ENCODE data around the gene NACC1. TPM values are rescaled to one million over a fixed set of nuclear protein-coding genes. Genes with fewer than 3 reads are reported as not detected.
"Not testable (repeated sequence)": the region's sequence is repeated elsewhere in the genome, so short reads cannot be mapped to it uniquely, and the experiment has no call there.

Gene NACC1
- total and polyA plus RNA-seq, 4 donors: 0.86 to 24.7 (median 17.7) TPM

DNA sequence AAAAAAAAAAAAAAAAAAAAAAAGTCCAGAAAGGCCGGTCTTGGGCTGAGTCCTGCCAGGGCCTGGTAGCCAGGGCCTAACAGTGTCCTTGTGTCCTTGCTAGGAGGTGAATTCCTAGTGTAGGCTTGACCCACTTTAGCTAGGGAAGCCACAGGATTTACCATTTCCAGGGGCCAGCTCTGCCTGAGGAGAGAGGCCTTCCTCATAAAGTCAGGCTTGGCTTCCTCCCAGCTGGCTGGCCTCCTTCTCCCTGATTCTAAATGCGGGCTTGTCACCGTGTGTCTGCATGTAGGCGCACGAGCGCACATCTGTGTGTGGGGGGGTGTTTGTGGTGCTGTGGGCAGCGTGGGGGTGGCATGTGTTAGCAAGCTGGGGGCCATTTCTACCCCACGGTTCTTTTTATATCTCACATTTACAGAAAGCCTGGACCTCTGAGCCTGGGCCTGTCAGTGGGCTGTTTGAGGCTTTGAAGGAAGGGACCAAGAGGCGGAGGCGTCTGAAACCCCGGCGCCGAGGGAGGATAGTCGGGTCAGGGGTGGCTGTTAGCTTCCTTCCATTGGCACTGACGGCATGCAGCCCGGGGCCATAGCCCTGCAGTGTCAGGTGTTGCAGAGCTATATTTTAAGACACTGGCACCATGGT lies 63.8 kb downstream of the NACC1 start:
- TF ChIP-seq RXRA (IDR thresholded peaks at IDR 0.05) (no peak), JUND (IDR thresholded peaks at IDR 0.05) (no peak), TAF1 (conservative IDR thresholded peaks at IDR 0.05) (no peak), HNF4G (IDR thresholded peaks at IDR 0.05) (no peak), SP1 (IDR thresholded peaks at IDR 0.05) (no peak), FOXA2 (IDR thresholded peaks at IDR 0.05) (no peak), YY1 (IDR thresholded peaks at IDR 0.05) (no peak), NR2F2 (IDR thresholded peaks at IDR 0.05) (no peak), EGR1 (IDR thresholded peaks at IDR 0.05; ENCODE audit: low read depth in 2 of 2) (no peak), HNF4A (conservative IDR thresholded peaks at IDR 0.05) (no peak)
- TF ChIP-seq, protein P1, sequence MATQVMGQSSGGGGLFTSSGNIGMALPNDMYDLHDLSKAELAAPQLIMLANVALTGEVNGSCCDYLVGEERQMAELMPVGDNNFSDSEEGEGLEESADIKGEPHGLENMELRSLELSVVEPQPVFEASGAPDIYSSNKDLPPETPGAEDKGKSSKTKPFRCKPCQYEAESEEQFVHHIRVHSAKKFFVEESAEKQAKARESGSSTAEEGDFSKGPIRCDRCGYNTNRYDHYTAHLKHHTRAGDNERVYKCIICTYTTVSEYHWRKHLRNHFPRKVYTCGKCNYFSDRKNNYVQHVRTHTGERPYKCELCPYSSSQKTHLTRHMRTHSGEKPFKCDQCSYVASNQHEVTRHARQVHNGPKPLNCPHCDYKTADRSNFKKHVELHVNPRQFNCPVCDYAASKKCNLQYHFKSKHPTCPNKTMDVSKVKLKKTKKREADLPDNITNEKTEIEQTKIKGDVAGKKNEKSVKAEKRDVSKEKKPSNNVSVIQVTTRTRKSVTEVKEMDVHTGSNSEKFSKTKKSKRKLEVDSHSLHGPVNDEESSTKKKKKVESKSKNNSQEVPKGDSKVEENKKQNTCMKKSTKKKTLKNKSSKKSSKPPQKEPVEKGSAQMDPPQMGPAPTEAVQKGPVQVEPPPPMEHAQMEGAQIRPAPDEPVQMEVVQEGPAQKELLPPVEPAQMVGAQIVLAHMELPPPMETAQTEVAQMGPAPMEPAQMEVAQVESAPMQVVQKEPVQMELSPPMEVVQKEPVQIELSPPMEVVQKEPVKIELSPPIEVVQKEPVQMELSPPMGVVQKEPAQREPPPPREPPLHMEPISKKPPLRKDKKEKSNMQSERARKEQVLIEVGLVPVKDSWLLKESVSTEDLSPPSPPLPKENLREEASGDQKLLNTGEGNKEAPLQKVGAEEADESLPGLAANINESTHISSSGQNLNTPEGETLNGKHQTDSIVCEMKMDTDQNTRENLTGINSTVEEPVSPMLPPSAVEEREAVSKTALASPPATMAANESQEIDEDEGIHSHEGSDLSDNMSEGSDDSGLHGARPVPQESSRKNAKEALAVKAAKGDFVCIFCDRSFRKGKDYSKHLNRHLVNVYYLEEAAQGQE (IDR thresholded peaks at IDR 0.05): no peak
- TF ChIP-seq, protein P2, sequence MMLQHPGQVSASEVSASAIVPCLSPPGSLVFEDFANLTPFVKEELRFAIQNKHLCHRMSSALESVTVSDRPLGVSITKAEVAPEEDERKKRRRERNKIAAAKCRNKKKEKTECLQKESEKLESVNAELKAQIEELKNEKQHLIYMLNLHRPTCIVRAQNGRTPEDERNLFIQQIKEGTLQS (IDR thresholded peaks at IDR 0.05): no peak
- TF ChIP-seq, protein P3, sequence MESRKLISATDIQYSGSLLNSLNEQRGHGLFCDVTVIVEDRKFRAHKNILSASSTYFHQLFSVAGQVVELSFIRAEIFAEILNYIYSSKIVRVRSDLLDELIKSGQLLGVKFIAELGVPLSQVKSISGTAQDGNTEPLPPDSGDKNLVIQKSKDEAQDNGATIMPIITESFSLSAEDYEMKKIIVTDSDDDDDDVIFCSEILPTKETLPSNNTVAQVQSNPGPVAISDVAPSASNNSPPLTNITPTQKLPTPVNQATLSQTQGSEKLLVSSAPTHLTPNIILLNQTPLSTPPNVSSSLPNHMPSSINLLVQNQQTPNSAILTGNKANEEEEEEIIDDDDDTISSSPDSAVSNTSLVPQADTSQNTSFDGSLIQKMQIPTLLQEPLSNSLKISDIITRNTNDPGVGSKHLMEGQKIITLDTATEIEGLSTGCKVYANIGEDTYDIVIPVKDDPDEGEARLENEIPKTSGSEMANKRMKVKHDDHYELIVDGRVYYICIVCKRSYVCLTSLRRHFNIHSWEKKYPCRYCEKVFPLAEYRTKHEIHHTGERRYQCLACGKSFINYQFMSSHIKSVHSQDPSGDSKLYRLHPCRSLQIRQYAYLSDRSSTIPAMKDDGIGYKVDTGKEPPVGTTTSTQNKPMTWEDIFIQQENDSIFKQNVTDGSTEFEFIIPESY (IDR thresholded peaks at IDR 0.05): no peak
- TF ChIP-seq, protein P4, sequence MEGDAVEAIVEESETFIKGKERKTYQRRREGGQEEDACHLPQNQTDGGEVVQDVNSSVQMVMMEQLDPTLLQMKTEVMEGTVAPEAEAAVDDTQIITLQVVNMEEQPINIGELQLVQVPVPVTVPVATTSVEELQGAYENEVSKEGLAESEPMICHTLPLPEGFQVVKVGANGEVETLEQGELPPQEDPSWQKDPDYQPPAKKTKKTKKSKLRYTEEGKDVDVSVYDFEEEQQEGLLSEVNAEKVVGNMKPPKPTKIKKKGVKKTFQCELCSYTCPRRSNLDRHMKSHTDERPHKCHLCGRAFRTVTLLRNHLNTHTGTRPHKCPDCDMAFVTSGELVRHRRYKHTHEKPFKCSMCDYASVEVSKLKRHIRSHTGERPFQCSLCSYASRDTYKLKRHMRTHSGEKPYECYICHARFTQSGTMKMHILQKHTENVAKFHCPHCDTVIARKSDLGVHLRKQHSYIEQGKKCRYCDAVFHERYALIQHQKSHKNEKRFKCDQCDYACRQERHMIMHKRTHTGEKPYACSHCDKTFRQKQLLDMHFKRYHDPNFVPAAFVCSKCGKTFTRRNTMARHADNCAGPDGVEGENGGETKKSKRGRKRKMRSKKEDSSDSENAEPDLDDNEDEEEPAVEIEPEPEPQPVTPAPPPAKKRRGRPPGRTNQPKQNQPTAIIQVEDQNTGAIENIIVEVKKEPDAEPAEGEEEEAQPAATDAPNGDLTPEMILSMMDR (IDR thresholded peaks at IDR 0.05; ENCODE audit: low read depth, low read length, missing input control): no peak
- TF ChIP-seq, protein P5, sequence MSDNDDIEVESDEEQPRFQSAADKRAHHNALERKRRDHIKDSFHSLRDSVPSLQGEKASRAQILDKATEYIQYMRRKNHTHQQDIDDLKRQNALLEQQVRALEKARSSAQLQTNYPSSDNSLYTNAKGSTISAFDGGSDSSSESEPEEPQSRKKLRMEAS (IDR thresholded peaks at IDR 0.05): no peak
- Histone ChIP-seq H3K27ac (ENCODE audit: low read depth in 1 of 2, low read length in 2 of 2) (no peak overlapping the region), H3K4me1 (ENCODE audit: control insufficient read depth in 4 of 4, insufficient read depth in 4 of 4, low read length in 3 of 4) (peaks cover 0 to 8% (median 7%) of the 10 kb centered on the region in 4 donors), H3K9me3 (ENCODE audit: control insufficient read depth in 4 of 4, low read length in 3 of 4) (no peaks in the 10 kb centered on the region), H3K4me3 (ENCODE audit: low read depth in 1 of 3, low read length in 3 of 3) (no peak overlapping the region), H3K9ac (ENCODE audit: low read depth in 1 of 2, low read length in 2 of 2) (no peak overlapping the region), H3K36me3 (ENCODE audit: control insufficient read depth in 4 of 4, insufficient read depth in 3 of 4, low read depth in 1 of 4, low read length in 3 of 4) (no peaks in the 10 kb centered on the region), H3K27me3 (ENCODE audit: control insufficient read depth in 4 of 4, insufficient read depth in 4 of 4, low read length in 3 of 4) (no peaks in the 10 kb centered on the region)
- 43% methylated on average over 16 of the region's 16 CpGs for WGBS
- DNase-seq (ENCODE audit: low spot score): no peak

DNA sequence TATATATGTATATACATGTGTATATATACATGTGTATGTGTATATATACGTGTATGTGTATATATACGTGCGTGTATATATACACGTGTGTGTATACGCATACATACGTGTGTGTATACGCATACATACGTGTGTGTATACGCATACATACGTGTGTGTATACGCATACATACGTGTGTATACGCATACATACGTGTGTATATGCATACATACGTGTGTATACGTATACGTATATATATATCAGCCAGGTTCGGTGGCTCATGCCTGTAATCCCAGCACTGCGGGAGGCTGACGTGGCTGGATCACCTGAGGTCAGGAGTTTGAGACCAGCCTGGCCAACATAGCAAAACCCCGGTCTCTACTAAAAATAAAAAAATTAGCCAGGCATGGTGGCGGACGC lies 66.9 kb downstream of the NACC1 start:
- WGBS: 69% methylated on average over 23 of the region's 23 CpGs
- peaks cover 0 to 12% (median 7%) of the 10 kb centered on the region in 4 donors for H3K4me1 ChIP-seq (ENCODE audit: control insufficient read depth in 4 of 4, insufficient read depth in 4 of 4, low read length in 3 of 4)

DNA sequence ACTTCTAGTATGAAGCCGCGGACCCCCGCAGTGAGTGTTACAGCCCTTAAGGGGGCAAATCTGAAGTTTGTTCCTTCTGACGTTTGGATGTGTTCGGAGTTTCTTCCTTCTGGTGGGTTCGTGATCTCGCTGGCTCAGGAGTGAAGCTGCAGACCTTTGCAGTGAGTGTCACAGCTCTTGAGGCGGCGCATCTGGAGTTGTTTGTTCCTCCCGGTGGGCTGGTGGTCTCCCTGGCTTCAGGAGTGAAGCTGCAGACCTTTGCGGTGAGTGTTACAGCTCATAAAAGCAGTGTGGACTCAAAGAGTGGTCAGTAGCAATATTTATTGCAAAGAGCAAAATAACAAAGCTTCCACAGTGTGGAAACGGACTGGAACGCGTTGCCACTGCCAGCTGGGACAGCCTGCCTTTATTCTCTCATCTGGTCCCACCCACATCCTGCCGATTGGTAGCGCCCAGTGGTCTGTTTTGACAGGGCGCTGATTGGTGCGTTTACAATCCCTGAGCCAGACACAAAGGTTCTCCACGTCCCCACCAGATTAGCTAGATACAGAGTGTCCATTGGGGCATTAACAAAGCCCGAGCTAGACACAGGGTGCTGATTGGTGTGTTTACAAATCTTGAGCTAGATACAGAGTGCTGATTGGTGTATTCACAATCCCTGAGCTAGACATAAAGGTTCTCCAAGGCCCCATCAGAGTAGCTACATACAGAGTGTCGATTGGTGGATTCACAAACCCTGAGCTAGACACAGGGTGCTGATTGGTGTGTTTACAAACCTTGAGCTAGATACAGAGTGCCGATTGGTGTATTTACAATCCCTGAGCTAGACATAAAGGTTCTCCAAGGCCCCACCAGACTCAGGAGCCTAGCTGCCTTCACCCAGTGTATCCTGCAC lies 67.9 kb downstream of the NACC1 start:
- peaks cover 0 to 12% (median 9%) of the 10 kb centered on the region in 4 donors for H3K4me1 ChIP-seq (ENCODE audit: control insufficient read depth in 4 of 4, insufficient read depth in 4 of 4, low read length in 3 of 4)
- H3K9ac ChIP-seq (ENCODE audit: low read depth in 1 of 2, low read length in 2 of 2); H3K36me3 ChIP-seq (ENCODE audit: control insufficient read depth in 4 of 4, insufficient read depth in 3 of 4, low read depth in 1 of 4, low read length in 3 of 4); H3K27me3 ChIP-seq (ENCODE audit: control insufficient read depth in 4 of 4, insufficient read depth in 4 of 4, low read length in 3 of 4); DNase-seq (ENCODE audit: low spot score); H3K27ac ChIP-seq (ENCODE audit: low read depth in 1 of 2, low read length in 2 of 2); H3K4me3 ChIP-seq (ENCODE audit: low read depth in 1 of 3, low read length in 3 of 3); H3K9me3 ChIP-seq (ENCODE audit: control insufficient read depth in 4 of 4, low read length in 3 of 4): not testable (repeated sequence)
- WGBS: 91% methylated on average over 22 of the region's 22 CpGs

More for the DNA sequence above, 66.9 kb downstream of the NACC1 start:
- not testable (repeated sequence) for H3K4me3 ChIP-seq (ENCODE audit: low read depth in 1 of 3, low read length in 3 of 3); H3K36me3 ChIP-seq (ENCODE audit: control insufficient read depth in 4 of 4, insufficient read depth in 3 of 4, low read depth in 1 of 4, low read length in 3 of 4); H3K27me3 ChIP-seq (ENCODE audit: control insufficient read depth in 4 of 4, insufficient read depth in 4 of 4, low read length in 3 of 4); DNase-seq (ENCODE audit: low spot score); H3K9ac ChIP-seq (ENCODE audit: low read depth in 1 of 2, low read length in 2 of 2); H3K9me3 ChIP-seq (ENCODE audit: control insufficient read depth in 4 of 4, low read length in 3 of 4); H3K27ac ChIP-seq (ENCODE audit: low read depth in 1 of 2, low read length in 2 of 2)

DNA sequence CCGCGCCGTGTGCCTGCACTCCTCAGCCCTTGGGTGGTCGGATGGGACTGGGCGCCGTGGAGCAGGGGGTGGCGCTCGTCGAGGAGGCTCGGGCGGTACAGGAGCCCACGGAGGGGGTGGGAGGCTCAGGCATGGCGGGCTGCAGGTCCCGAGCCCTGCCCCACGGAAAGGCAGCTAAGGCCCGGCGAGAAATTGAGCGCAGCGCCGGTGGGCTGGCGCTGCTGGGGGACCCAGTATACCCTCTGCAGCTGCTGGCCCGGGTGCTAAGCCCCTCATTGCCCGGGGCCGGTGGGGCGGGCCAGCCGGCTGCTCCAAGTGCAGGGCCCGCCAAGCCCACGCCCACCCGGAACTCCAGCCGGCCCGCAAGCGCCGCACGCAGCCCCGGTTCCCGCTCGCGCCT lies 68.6 kb downstream of the NACC1 start:
- not testable (repeated sequence) for H3K36me3 ChIP-seq (ENCODE audit: control insufficient read depth in 4 of 4, insufficient read depth in 3 of 4, low read depth in 1 of 4, low read length in 3 of 4); H3K4me3 ChIP-seq (ENCODE audit: low read depth in 1 of 3, low read length in 3 of 3); H3K27me3 ChIP-seq (ENCODE audit: control insufficient read depth in 4 of 4, insufficient read depth in 4 of 4, low read length in 3 of 4); H3K9me3 ChIP-seq (ENCODE audit: control insufficient read depth in 4 of 4, low read length in 3 of 4); H3K27ac ChIP-seq (ENCODE audit: low read depth in 1 of 2, low read length in 2 of 2); DNase-seq (ENCODE audit: low spot score); H3K9ac ChIP-seq (ENCODE audit: low read depth in 1 of 2, low read length in 2 of 2)
- WGBS: 93% methylated on average over 38 of the region's 38 CpGs
- peaks cover 2 to 14% (median 11%) of the 10 kb centered on the region in 4 donors for H3K4me1 ChIP-seq (ENCODE audit: control insufficient read depth in 4 of 4, insufficient read depth in 4 of 4, low read length in 3 of 4)
